Endometrial microvascular endothelial cells (primary cell): ENCODE measurements around the gene CANX. TPM values are rescaled to one million over a fixed set of nuclear protein-coding genes. Genes with fewer than 3 reads are reported as not detected.
"Not testable (repeated sequence)": the region's sequence is repeated elsewhere in the genome, so short reads cannot be mapped to it uniquely, and the experiment has no call there.

Experiments used
- in situ Hi-C: cut with HindIII; loops from 2 replicates; pipeline ENCODE4 v1.10.0; 2017; ENCODE audit warnings: low sequenced_read_pairs, low pct_unique_long_range_greater_than_20kb; ENCODE audit errors: inconsistent ontology term
- total RNA-seq: library from RNA; depleted of rRNA; stranded (reverse); fragments of >200 nt; gene quantifications from one replicate; pipeline ENCODE4 v1.2.3, GENCODE V29; 2015; ENCODE audit errors: inconsistent ontology term

CANX gene
- total RNA-seq, 1 donor from 2014 or later = 504 TPM

GRCh38 chr5:179744106-179744505, 45.3 kb downstream of the CANX start:
- in situ Hi-C loops = not testable (repeated sequence)

GRCh38 chr5:179746872-179747271, 48.1 kb downstream of the CANX start:
- in situ Hi-C loops = no loop called here

GRCh38 chr5:179747811-179748210, 49.0 kb downstream of the CANX start:
- in situ Hi-C loops = no loop called here

- in situ Hi-C loops = no loop called here
Measured at GRCh38 chr5:179749857-179750508, 51.2 kb downstream of the CANX start.

GRCh38 chr5:179753971-179754370, 55.2 kb downstream of the CANX start:
- in situ Hi-C loops = no loop called here

DNA sequence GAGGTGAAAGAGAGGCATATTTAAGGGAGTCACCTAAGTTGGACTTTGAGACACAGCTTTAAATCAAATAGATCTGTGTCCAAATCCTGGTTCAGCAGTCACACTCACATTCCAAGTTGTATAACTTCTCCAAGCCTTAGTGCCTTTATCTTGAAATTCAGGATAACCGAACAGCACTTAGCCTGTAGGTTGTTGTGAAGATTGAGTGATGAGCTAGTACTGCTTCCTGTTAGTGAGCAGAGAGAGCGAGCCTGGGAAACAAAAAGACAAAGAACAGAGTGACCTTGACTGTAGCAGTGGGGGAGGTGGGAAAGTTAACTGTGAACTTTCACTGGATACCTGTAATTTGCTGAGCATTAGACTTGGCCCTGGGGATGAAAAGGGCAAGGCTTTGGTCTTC, 56.3 kb downstream of the CANX start:
- in situ Hi-C loops = no loop called here

- in situ Hi-C loops = no loop called here
Measured at GRCh38 chr5:179758955-179759354, 60.2 kb downstream of the CANX start.

DNA sequence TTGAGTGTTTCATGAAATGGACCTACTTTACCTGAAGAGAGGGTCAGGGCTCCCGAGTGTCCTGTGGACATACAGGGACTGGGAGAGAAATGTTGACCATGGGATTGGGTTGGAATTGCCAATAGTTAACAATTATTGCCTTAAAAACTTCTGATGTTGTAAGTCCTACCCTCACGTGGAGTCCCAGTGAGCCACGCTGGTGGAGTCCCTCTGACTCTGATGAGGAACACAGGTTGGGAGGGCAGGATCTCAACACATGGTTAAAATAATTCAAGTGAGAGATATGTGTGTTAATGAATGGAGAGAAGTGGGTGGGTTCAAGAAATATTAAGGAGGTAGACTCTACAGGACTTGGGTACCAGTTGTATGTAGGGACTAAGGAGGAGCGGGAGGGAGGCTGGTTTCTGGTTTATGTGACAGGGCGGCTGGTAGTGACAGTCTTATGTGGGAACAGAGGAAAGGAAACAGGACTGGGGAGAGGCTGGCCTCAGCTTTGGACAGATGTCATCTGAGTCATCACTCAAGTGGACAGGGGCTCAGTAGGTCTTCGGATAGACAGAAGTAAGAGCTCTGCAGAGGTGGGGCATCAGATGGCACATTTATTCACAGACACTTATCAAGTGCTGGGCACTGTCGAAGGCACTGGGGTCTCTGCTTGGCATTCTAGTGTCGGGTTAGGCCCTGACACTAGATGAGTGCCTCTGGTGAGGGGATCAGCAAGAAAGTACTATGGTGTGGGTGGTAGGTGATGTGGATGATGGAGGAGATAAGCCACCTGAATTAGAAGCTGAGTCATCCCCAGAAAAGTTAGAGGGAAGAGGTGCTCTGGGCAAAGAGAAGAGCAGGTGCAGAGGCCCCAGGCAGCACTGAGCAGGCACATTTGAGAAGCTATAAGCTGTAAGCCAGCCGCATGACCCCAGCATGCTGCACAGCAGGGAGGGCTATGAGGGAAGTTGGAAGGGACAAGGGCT, 61.1 kb downstream of the CANX start:
- in situ Hi-C loops = no loop called here

DNA sequence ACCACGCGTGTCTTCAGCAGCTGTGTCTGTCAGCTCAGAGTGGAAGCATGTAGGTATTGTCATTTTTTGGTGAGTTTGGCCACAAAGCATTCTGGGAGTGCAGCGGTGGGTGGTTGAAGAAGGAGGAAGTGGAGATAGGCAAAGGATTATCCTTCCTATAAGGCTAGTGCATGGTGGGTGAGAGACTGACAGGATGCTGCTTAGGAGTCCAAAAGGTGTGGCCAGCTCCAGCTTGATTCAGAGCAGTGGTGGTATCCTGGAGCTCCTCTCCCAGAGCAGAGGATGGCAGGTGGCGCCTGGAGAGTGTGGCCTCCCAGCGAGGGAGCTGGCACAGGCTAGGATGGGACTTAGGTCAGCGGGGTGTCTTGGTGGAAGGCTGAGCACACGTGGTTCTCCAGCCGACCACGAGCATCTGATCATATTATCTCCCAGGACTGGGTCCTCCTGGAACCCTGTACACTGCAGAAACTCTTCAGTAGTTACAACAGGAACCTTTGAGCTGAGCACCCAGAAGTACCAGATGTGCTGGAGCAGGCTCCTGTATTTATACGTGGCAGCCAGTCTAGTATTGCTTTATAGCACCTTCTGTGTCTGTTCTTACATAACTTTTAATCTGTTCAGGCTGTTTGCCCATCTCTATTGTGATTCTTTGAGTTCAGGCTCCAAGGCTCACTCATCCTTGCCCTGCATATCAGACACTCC, 63.5 kb downstream of the CANX start:
- in situ Hi-C loops = no loop called here

DNA sequence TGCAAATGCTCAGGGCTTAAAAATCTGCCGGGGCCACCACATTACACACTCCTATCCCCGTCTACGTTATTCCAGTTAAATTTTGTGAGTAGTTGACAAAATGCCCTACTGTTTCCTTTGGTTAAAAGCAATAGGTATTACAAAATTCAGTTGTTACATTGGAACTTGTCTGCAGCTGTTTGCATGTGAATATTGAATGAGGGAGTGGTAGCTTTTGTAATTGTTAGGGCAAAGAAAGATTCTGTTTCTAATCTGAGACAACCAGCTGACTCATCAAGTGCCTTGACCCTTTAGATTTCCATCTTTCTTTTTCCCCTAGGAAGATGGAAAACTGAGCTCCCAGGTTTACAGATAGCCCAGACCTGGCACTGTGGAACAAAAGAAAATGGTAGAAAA, 64.0 kb downstream of the CANX start:
- in situ Hi-C loops = no loop called here

GRCh38 chr5:179763215-179763945, 64.6 kb downstream of the CANX start:
- in situ Hi-C loops = no loop called here

- in situ Hi-C loops = no loop called here
Measured at GRCh38 chr5:179764056-179764455, 65.3 kb downstream of the CANX start.

DNA sequence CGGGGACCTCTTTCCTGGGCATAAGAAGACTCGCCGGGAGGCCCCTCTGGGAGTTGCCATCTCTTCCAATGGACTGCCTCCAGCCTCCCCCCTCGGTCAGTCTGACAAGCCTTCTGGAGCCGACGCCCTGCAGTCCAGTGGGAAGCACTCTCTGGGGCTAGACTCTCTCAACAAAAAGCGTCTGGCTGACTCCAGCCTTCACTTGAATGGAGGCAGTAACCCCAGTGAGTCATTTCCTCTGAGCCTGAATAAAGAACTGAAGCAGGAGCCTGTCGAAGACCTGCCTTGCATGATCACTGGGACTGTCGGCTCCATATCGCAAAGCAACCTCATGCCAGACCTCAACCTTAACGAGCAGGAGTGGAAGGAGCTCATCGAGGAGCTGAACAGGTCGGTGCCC, 66.6 kb downstream of the CANX start:
- in situ Hi-C loops = no loop called here

DNA sequence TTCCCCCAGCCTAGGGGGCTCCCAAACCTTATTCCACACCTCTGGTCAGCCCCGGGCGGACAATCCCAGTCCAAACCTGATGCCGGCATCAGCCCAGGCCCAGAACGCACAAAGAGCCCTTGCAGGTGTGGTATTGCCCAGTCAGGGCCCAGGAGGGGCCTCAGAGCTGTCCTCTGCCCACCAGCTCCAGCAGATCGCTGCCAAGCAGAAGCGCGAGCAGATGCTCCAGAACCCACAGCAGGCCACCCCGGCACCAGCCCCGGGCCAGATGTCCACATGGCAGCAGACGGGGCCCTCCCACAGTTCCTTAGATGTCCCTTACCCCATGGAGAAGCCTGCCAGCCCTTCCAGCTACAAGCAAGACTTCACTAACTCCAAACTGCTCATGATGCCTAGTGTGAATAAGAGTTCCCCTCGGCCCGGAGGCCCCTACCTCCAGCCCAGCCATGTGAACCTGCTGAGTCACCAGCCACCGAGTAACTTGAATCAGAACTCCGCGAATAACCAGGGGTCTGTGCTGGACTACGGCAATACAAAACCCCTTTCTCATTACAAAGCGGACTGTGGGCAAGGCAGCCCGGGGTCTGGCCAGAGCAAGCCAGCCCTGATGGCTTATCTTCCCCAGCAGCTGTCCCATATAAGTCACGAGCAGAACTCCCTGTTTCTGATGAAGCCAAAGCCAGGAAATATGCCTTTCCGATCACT, 67.4 kb downstream of the CANX start:
- in situ Hi-C loops = no loop called here

GRCh38 chr5:179766726-179767455, 68.1 kb downstream of the CANX start:
- in situ Hi-C loops = no loop called here

- in situ Hi-C loops = no loop called here
Measured at GRCh38 chr5:179767496-179768100, 68.8 kb downstream of the CANX start.

DNA sequence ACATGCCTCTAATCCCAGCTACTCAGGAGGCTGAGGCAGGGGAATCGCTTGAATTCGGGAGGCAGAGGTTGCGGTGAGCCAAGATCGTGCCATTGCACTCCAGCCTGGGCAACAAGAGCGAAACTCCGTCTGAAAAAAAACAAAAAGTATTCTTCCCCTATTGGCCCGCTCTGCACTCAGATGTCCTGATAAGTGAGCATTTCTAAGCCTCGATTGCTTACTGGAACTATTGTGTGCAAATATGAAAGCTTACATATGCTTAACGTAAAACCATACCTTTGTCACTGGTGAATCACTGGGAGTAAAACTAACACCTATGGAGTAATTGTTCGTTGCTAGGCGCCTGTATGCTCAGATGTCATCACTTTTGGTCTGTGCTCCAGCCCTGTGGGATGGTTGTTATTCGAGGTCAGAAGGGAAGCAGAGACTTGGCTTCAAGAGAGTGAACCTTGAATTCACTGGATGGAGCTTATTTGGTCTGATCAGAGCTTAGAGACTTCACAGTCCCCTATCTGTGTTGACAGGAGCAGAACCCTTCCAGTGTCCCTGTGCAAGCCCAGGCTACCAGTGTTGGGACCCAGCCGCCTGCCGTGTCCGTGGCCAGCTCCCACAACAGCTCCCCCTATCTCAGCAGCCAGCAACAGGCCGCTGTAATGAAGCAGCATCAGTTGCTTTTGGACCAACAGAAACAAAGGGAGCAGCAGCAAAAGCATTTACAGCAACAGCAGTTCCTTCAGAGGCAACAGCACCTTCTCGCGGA, 69.7 kb downstream of the CANX start:
- in situ Hi-C loops = no loop called here
